ENCODE data around the gene MED13L.

DNA sequence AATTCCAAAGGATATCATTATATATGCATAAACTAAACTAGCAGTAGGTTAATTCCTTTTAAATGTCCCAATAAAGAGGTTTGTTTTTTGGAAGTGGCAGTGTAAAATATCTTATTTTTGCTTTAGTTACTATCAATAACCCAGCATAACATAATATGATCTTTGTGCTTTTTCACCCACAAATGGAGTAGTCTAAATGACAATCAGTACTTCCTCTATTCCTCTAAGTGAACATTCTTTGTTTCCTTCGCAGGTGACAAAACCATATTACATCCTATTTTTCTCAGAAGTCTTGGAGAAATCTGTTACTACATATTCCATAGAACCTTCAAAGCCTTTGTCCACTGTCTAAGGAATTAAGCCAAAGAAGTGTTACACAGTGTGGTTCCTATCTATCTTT lies 62.5 kb downstream of the MED13L start:
- TF ChIP-seq ZNF274 (IDR thresholded peaks at IDR 0.05; ENCODE audit: low read depth, low read length) = no peak
- TF ChIP-seq SUZ12 (IDR thresholded peaks at IDR 0.05; ENCODE audit: extremely low read depth, insufficient read depth, insufficient read length) = no peak
- TF ChIP-seq YY1 (IDR thresholded peaks at IDR 0.05; ENCODE audit: insufficient read depth, insufficient read length) = no peak

All from NT2/D1 (cell line).